HG02973 (cell line): ENCODE results near the gene IL20.
"Not testable (repeated sequence)": the region's sequence is repeated elsewhere in the genome, so short reads cannot be mapped to it uniquely, and the experiment has no call there.

Experiments
- ATAC-seq: cut with Tn5 transposase; IDR thresholded peaks from one replicate; pipeline ENCODE4 v1.9.1; 2021; ENCODE audit warnings: moderate library complexity; ENCODE audit not compliant: unreplicated experiment

IL20 gene

DNA sequence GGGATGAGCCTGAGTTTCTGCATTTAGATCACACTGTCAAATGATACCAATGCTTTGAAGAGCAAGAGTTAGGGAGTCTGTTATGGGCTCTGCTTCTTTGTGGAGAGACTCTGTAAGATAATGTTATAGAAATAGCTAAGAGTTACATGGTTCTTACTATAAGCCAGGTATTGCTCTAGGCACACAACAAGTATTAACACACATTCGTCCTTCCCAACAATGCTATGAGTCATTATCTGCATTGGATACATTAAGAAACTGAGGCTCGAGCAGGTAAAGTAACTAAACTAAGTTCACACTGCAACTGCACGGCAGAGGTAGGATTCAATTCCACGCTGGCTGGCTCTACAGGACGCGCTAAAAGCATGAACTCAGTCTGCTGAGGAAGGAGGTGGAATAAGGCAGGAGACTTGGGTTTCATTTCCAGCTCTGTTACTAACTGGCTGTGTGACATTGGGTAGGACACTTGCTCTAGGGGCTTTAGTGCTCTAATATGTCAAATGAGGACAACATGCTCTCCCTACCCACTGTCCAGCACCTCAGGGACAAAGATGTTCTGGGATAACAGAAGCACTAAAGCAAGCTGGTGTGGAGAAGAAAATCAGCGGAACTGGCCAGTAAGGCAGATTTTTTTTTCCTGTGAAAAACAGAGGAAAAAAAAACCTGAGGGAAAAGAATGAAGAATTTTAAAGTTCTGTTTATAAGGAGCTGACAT, 23.7 kb upstream of the IL20 start:
- ATAC-seq, result no peak

- ATAC-seq, result no peak
These were observed 22.6 kb upstream of the IL20 start for GRCh38 chr1:206842854-206843253.

- ATAC-seq, result no peak
These were observed 21.8 kb upstream of the IL20 start for GRCh38 chr1:206843626-206844025.

DNA sequence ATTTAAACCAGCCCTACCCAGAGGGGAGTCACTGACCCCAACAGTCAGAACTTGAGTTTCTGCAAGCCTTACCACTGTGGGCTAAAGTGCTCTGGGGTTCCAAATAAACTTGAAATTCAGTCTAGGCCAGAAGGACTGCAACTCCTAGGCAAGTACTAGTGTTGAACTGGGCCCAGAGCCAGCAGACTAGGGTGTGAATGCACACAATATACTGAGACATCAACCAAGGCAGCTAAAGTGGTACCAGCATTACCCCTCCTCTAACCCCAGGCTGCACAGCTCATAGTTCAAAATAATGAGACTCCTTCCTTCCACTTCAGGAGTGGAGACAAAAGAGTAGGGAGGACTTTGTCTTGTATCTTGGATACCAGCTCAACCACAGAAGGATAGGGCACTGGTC, 18.9 kb upstream of the IL20 start:
- no peak for ATAC-seq

GRCh38 chr1:206847337-206847834, 18.0 kb upstream of the IL20 start:
- ATAC-seq, result no peak

DNA sequence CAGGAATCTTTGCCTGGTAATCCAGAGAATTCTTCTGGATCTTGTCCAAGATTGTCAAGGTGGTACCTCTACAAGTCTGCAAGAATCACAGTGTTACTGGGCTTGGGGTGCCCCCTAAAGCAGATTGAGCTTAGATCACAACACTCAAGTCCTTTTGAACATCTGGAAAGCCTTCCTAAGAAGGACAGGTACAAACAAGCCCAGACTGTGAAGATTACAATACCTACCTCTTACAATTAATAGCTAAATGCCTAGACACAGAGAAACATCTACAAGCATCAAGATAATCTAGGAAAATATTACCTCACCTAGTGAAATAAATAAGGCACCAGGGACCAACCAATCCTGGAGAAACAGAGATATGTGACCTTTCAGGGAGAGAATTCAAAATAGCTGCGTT, 17.5 kb upstream of the IL20 start:
- ATAC-seq, result no peak

GRCh38 chr1:206850401-206850800, 15.0 kb upstream of the IL20 start:
- ATAC-seq, result no peak

DNA sequence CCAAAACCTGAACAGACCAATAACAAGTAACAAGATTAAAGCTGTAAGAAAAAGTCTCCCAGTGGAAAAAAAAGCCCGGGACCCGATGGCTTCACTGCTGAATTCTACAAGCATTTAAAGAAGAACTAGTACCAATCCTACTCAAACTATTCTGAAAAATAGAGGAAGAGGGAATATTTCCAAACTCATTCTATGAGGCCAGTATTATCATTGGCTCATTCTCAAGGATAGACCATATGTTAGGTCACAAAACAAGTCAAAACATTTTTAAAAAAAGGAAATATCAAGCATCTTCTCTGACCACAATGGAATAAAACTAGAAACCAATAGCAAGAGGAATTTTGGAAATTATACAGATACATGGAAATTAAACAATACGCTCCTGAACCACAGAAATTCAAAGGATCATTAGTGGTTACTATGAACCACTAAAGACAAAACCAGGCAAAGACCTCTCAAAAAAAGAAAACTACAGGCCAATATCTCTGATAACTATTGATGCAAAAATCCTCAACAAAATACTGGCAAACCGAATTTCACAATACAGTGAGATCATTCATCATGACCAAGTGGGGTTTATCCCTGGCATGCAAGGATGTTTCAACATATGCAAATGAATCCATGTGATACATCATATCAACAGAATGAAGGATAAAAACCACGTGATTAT, 13.9 kb upstream of the IL20 start:
- ATAC-seq, result no peak

DNA sequence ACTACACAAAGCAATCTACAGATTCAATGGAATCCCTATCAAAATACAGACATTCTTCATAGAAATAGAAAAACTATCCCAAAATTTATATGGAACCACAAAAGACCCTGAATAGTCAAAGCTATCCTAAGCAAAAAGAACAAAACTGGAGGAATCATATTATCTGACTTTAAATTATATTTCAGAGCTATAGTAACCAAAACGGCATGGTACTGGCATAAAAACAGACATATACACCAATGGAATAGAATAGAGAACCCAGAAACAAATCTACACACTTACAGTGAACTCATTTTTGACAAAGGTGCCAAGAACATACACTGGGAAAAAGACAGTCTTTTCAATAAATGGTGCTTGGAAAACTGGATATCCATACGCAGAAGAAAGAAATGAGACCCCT, 12.8 kb upstream of the IL20 start:
- not testable (repeated sequence) for ATAC-seq

DNA sequence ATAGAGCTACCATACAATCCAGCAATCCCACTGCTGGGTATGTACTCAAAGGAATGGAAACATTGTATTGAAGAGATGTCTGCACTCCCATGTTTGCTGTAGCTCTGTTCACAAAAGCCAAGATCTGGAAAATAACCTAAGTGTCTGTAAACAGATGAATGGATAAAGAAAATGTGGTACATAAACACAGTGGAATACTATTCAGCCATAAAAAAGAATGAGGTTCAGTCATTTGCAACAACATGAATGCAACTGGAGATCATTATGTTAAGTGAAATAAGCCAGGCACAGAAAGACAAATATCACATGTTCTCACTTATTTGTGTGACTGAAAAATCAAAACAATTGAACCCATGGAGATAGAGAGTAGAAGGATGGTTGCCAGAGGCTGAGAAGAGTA, 11.7 kb upstream of the IL20 start:
- ATAC-seq, result not testable (repeated sequence)

GRCh38 chr1:206854401-206855129, 10.9 kb upstream of the IL20 start:
- ATAC-seq, result no peak

DNA sequence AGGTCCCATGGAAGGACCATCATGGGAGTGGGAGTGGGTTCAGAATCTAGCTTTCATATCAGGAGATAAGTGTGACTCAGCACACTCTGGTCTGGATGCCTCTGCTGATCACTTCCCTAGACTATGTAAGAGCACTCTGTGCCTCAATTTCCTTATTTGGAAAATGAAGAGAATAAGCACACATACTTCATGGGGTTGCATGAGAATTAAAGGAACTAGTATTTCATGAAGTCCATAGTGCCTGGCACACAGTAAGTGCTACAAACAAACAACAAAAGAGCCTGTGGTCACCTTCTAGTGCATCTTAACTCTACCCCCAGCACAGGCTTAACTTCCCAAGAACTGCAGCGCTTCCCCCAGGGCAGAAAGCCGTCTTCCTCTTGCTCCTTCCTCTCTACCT, 9.6 kb upstream of the IL20 start:
- no peak for ATAC-seq

GRCh38 chr1:206856674-206857464, 8.6 kb upstream of the IL20 start:
- ATAC-seq, result no peak

GRCh38 chr1:206859082-206859521, 6.3 kb upstream of the IL20 start:
- ATAC-seq, result no peak

DNA sequence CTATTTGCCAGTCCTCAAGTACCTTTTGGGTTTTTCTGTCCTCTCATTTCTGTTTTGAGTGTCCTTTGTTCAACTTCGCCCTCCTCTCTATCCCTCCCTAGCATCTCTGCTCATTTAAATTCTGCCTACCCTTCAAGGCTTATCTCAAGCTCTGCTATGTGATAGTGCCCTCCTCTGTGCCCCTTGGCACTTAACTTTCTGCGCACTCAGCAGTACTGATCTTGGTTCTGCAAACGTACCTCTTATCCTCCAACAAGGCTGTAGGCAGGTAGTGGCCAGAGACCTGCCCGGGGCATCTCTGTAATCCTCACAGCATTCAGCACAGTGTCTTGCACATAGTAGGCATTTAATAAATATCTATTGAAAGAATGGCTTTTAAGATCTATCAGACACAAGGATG, 5.3 kb upstream of the IL20 start:
- ATAC-seq, result no peak

DNA sequence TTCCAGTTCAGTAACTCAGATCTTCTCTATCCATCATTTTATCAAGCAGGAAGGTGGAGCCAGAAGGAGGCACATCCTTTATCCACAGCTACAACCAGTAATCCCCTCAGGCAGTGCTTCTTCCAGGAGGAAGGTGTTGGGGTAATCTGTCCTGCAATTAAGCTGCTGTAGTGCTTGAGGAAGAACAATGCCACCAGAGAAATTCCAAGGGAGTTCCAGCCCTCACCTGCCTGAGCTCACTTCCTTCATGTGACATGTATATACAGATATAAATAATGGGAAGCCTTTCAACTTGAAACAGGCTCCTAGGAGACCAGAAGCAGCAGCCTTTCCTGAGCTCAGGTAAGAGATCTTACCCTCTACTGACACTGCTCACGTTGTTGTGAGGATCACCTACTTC, 2.2 kb upstream of the IL20 start:
- no peak for ATAC-seq

DNA sequence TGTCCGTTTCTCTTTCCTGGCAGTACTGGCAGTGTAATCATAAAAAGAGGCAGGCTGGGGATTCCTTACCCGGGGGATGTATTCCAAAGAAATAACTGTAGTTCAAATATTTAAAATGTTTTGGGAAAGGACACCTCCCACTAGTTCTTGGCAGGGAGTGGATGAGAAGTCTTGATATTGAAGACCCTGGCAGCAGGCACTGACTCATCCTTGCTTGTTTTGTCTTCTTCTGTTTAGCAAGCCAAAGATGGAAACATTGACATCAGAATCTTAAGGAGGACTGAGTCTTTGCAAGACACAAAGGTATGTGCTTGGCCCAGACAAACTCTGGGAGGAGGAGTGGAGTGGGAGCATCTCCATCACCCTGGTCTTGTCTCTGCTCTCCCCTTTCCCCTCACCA, 639 bp downstream of the IL20 start:
- no peak for ATAC-seq

DNA sequence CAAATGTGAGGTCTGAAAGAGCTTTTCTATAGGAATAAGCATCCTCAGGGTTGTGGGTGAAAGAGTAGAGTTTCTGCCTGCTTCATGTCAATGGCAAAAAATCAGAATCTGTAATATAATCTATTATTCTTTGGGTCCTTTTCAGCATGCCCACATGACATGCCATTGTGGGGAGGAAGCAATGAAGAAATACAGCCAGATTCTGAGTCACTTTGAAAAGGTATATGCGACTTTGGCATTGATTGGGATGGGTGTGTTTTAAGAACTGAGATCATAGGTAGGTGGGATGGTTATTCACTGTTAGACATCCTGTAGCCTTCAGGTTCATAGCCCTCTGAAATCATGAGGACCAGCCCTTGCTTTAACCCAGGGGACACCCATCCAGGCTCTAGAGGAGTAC, 1.8 kb downstream of the IL20 start:
- ATAC-seq, result no peak

DNA sequence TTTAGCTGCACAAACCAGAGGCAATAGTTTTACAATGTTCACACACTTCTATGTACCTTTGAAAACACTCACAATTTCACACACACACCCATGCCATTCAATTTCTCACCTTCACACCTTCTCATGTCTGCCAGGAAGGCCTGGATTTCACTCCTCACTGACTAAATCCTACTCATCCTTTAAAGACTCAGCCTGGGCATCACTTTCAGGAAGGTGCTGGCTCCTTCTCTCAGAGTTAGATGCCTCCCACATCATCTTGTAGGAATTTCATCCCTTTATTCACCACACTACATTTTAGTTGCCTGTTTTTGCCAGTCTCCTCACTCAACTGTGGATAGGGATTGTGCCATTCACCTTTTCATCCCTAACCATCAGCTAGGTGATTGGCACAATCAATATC, 2.3 kb downstream of the IL20 start:
- no peak for ATAC-seq

GRCh38 chr1:206868264-206868663, 2.8 kb downstream of the IL20 start:
- ATAC-seq, result no peak

DNA sequence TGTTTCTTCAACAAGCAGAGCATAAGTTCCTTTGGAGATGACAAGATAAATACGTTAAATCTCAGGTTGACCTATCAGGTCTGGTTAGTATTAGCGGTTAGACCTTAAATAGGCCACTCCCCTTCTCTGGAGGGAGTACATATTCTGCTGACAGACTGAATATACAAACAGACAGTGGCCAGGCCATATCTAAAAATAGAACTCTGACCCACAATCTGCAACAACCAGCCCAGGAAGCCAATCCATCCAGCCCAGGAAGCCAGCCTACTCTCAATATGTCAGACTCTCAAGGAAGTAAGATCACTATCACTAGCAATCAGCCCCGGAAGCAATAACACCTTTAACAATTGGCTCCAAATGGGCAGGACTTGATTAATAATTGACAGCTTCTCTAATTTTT, 6.7 kb downstream of the IL20 start:
- no peak for ATAC-seq
